ENCODE data around the gene GPR156. TPM values are rescaled to one million over a fixed set of nuclear protein-coding genes. Genes with fewer than 3 reads are reported as not detected.

The GPR156 gene
- total and polyA plus RNA-seq, 2 of the 4 experiments (the other 2 are of a cell fraction): 0.09 to 0.18 TPM

DNA sequence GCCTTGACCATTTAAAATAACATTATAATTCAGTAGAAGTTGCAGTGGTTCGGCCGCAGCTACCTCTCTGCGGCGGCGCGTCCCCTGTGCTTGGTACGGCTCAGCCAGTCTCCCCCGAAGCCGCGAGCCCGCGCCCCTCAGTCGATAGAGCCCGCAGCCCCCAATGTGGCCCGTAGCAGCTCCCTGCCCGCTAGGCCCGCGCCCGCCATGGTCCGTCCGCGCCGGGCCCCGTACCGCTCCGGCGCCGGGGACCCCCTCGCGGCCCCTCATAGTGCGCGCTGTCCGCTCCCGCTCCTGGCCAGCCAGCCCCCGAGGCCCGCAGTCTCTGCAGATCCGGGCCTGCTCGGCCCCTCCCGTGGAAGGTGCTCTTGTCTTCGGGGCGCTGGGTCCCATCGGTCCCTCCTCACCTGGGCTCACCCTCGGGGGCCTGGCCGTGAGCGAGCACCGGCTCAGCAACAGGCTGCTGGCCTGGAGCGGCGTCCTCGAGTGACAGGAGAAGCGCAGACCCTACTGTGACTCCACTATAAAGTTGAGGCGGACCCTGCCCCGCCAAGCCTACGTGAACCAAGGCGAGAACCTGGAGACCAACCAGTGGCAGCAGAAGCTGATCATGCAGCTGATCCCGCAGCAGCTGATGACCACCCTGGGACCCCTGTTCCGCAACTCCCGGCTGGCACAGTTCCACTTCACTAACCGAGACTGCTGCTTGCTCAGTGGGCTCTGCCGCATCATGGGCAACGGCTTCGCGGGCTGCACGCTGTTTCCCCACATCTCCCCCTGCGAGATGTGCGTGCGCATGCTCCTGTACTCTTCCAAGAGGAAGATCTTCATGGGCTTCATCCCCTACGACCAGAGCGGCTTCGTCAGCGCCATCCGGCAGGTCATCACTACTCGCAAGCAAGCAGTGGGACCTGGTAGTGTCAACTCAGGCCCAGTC, 21.8 kb upstream of the GPR156 start:
- Histone ChIP-seq H3K36me3 (ENCODE audit: control insufficient read depth, insufficient read depth, low read length) (no peaks in the 10 kb centered on the region), H3K9me3 (ENCODE audit: control insufficient read depth, insufficient read depth, low read length) (no peaks in the 10 kb centered on the region), H4K5ac (ENCODE audit: low read depth, low read length) (no peak overlapping the region), H3K27me3 (ENCODE audit: control insufficient read depth, insufficient read depth, low read length) (no peaks in the 10 kb centered on the region), H2BK120ac (ENCODE audit: low read depth, low read length) (no peak overlapping the region), H2BK15ac (ENCODE audit: low read depth, low read length) (no peak overlapping the region), H2AK5ac (ENCODE audit: low read depth, low read length) (no peak overlapping the region), H3K4me2 (ENCODE audit: low read depth, low read length) (no peak overlapping the region), H3K9me1 (ENCODE audit: insufficient read depth, low read length) (no peaks in the 10 kb centered on the region), H3K56ac (ENCODE audit: extremely low read depth, insufficient read depth, low read length) (no peak overlapping the region), H3K23ac (ENCODE audit: low read depth, low read length) (no peak overlapping the region), H2BK20ac (ENCODE audit: low read depth, low read length) (no peak overlapping the region), H2AFZ (replicated peaks; ENCODE audit: low read length, poor library complexity) (no peak overlapping the region), H4K91ac (ENCODE audit: insufficient read depth, low read depth, low read length) (no peak overlapping the region), H3K4me3 (ENCODE audit: insufficient read depth, low read depth, low read length) (no peak overlapping the region), H2BK5ac (ENCODE audit: low read depth, low read length, poor library complexity, severe bottlenecking) (no peak overlapping the region), H2AK9ac (replicated peaks; ENCODE audit: low read depth, low read length, poor library complexity) (no peak overlapping the region), H4K20me1 (ENCODE audit: insufficient read depth, low read length) (no peaks in the 10 kb centered on the region), H4K8ac (ENCODE audit: low read depth in 2 of 2, low read length in 2 of 2) (no peak overlapping the region), H3K79me1 (ENCODE audit: low read depth in 1 of 2, low read length in 2 of 2) (no peaks in the 10 kb centered on the region), H3K27ac (ENCODE audit: insufficient read depth, low read length) (no peak overlapping the region), H3K18ac (ENCODE audit: low read depth, low read length) (no peak overlapping the region), H3K9ac (ENCODE audit: low read depth, low read length) (no peak overlapping the region), H3K4me1 (ENCODE audit: control insufficient read depth, insufficient read depth, low read length) (no peaks in the 10 kb centered on the region), H3K14ac (replicated peaks; ENCODE audit: low read depth, low read length) (no peak overlapping the region), H3K4ac (ENCODE audit: low read depth, low read length) (no peak overlapping the region)
- WGBS, 2 experiments (ENCODE audit: extremely low coverage in 2 of 2, insufficient read length in 1 of 2): 96% methylated on average over 9 of the region's 72 CpGs; no CpG with 5 or more reads in 1 of the 2 experiments
- dilution Hi-C loops (cut with HindIII; ENCODE audit: low sequenced_read_pairs, unreplicated experiment) (no loop called here), intact Hi-C loops (cut with micrococcal nuclease) (no loop called here), in situ Hi-C loops (cut with MboI; ENCODE audit: low sequenced_read_pairs) (no loop called here)
- ChIA-PET CTCF (no interaction called here), POLR2A (ENCODE audit: unreplicated experiment) (no interaction called here)
- no peak for DNase-seq
- no TSS peak for BruUV-seq (replicated peaks)
- ATAC-seq (ENCODE audit: low read depth): no peak
- TF ChIP-seq POLR2A (IDR thresholded peaks at IDR 0.05; ENCODE audit: low read depth, low read length) (no peak), FOS (IDR thresholded peaks at IDR 0.05; ENCODE audit: low read depth, low read length) (no peak), SMC3 (IDR thresholded peaks at IDR 0.05; ENCODE audit: low read depth, low read length) (no peak), MXI1 (IDR thresholded peaks at IDR 0.05; ENCODE audit: borderline replicate concordance, low read depth, low read length) (no peak), CEBPB (IDR thresholded peaks at IDR 0.05; ENCODE audit: low read depth, low read length) (no peak), NFE2L2 (IDR thresholded peaks at IDR 0.05; ENCODE audit: low read depth, low read length) (no peak), CHD1 (IDR thresholded peaks at IDR 0.05; ENCODE audit: low read depth, low read length) (no peak), MAZ (IDR thresholded peaks at IDR 0.05; ENCODE audit: borderline replicate concordance, low read depth, low read length) (no peak), CTCF (conservative IDR thresholded peaks at IDR 0.05; ENCODE audit: low read depth, low read length) (no peak), RAD21 (IDR thresholded peaks at IDR 0.05; ENCODE audit: low read length) (no peak), MAFK (IDR thresholded peaks at IDR 0.05; ENCODE audit: low read depth, low read length) (no peak), RCOR1 (IDR thresholded peaks at IDR 0.05; ENCODE audit: insufficient replicate concordance, low read length) (no peak), BHLHE40 (IDR thresholded peaks at IDR 0.05; ENCODE audit: low read depth, low read length) (no peak)
- TF ChIP-seq, protein P1, sequence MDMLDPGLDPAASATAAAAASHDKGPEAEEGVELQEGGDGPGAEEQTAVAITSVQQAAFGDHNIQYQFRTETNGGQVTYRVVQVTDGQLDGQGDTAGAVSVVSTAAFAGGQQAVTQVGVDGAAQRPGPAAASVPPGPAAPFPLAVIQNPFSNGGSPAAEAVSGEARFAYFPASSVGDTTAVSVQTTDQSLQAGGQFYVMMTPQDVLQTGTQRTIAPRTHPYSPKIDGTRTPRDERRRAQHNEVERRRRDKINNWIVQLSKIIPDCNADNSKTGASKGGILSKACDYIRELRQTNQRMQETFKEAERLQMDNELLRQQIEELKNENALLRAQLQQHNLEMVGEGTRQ (IDR thresholded peaks at IDR 0.05; ENCODE audit: low read depth, low read length): no peak
- TF ChIP-seq, protein P2, sequence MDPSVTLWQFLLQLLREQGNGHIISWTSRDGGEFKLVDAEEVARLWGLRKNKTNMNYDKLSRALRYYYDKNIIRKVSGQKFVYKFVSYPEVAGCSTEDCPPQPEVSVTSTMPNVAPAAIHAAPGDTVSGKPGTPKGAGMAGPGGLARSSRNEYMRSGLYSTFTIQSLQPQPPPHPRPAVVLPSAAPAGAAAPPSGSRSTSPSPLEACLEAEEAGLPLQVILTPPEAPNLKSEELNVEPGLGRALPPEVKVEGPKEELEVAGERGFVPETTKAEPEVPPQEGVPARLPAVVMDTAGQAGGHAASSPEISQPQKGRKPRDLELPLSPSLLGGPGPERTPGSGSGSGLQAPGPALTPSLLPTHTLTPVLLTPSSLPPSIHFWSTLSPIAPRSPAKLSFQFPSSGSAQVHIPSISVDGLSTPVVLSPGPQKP (IDR thresholded peaks at IDR 0.05; ENCODE audit: borderline replicate concordance, low read depth, low read length): no peak
